Mucosa of stomach (tissue), 1 donor: Measurements from ENCODE around the gene CLCN7.

ENCODE experiments used
- H3K27me3 ChIP-seq: one replicate; pipeline ENCODE4 v1.7.0; 2013; ENCODE audit warnings: mild to moderate bottlenecking, low read length; ENCODE audit not compliant: control insufficient read depth, insufficient read depth
- H3K36me3 ChIP-seq: one replicate; pipeline ENCODE4 v1.7.0; 2013; ENCODE audit warnings: low read length; ENCODE audit not compliant: control insufficient read depth, insufficient read depth
- H3K4me1 ChIP-seq: one replicate; pipeline ENCODE4 v1.7.0; 2013; ENCODE audit warnings: mild to moderate bottlenecking, low read length; ENCODE audit not compliant: control insufficient read depth, insufficient read depth
- H3K4me3 ChIP-seq: one replicate; pipeline ENCODE4 v1.7.0; 2013; ENCODE audit warnings: low read length
- H3K9ac ChIP-seq: one replicate; pipeline ENCODE4 v1.7.0; 2013; ENCODE audit warnings: mild to moderate bottlenecking, low read length, moderate library complexity
- H3K9me3 ChIP-seq: one replicate; pipeline ENCODE4 v1.7.0; 2013; ENCODE audit warnings: mild to moderate bottlenecking, low read length, moderate library complexity; ENCODE audit not compliant: control insufficient read depth
- donor health status: Pancreatic carcinoma.

The CLCN7 gene

DNA sequence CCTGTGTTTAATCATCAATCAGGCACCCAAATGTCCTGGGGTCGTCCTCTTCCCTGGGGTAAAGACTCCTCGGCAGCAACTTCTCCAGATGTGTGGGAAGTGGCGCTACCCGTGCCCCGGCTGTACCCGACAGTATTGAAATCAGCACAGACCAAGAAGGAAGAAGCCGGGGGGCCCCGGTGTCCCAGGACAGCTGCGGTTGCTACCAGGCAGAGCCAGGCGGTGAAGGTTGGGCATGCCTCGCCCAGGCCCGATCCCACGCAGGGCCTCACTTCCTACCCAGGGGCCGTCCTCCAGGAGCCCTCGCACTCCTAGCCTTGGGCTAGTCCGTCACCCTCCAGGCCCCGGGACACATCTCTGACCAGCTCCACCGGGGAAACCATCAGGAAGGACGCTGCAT lies 21.5 kb downstream of the CLCN7 start:
- Histone ChIP-seq H3K4me3 (no peak overlapping the region), H3K27me3 (no peaks in the 10 kb centered on the region), H3K36me3 (no peaks in the 10 kb centered on the region), H3K4me1 (no peaks in the 10 kb centered on the region), H3K9ac (no peak overlapping the region), H3K9me3 (no peaks in the 10 kb centered on the region)

DNA sequence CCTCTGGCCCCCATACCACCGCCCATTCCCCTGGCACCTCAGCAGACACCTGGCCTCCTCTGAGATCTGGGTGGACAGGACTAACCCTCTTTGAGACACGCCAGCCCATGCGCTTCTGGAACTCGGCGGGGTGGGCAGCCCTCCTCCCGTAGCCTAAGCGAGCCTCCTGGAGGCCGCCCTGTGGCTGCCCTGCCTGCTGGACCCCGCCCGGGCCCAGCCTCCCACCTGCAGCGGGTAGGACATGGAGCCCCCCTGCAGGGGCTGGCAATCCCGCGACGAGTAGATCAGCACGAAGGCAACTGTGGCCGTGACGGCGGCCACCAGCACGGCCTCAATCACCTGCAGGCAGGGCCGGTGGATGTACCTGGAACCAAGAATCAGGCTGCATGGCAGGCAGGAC lies 22.3 kb downstream of the CLCN7 start:
- no peak overlapping the region for H3K9ac ChIP-seq
- no peaks in the 10 kb centered on the region for H3K9me3 ChIP-seq
- no peaks in the 10 kb centered on the region for H3K27me3 ChIP-seq
- H3K36me3 ChIP-seq = no peaks in the 10 kb centered on the region
- no peaks in the 10 kb centered on the region for H3K4me1 ChIP-seq
- no peak overlapping the region for H3K4me3 ChIP-seq

DNA sequence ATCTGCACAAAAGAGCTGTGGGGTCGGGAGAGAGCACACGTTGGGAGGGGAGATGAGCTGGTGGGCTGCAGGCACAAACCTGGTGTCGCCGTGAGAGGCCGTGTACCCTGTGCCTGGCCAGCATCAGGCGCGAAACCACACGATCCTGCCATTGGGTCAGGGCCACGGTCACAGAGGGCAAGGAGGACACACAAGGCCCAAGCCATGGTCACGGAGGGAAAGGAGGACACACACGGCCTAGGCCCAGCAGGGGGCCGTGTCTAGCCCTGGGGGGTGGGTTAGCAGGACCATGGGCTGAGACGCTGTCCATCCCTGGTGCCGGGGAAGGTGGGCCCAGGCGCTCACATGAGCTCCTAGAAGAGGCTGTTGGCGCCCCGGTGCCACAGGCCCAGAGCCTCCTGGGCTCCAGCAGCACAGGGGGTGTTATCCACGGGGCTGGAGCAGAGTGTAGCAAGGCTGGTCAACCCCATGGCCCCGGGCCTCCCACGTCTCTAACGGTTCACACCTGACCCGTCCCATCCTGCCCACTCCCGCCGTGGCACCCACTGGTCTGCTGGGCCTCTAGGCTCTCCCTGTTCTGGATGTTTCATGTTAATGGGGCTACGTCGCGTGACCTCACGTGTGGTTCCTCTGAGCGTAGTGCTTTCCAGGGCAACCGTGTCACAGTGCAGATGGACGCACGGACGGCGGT lies 23.0 kb downstream of the CLCN7 start:
- H3K9ac ChIP-seq = no peak overlapping the region
- no peaks in the 10 kb centered on the region for H3K36me3 ChIP-seq

DNA sequence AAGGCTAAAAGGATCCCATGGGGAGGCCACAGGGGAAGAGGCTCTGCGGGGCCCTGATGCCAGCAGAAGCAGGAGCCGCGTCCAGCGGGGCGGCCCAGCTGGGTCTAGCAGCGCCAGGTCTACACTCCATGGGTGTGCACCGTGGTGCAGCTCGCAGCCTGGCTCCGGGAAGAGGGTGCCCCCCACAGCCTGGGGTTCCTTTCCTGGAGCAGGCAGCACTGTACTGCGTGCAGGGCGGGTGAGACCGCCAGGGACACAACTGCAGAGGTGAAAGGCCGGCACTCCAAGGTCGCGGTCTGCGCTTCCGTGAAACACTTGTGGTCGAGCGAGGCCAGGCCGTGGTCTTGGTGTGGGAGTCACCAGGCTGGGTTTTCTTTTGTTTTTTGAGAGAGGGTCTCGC lies 24.0 kb downstream of the CLCN7 start:
- Histone ChIP-seq H3K36me3 (no peaks in the 10 kb centered on the region), H3K4me3 (no peak overlapping the region), H3K27me3 (no peaks in the 10 kb centered on the region), H3K9me3 (no peaks in the 10 kb centered on the region), H3K4me1 (no peaks in the 10 kb centered on the region), H3K9ac (no peak overlapping the region)

More for the DNA sequence above, 23.0 kb downstream of the CLCN7 start:
- Histone ChIP-seq H3K9me3 (no peaks in the 10 kb centered on the region), H3K4me1 (no peaks in the 10 kb centered on the region), H3K4me3 (no peak overlapping the region), H3K27me3 (no peaks in the 10 kb centered on the region)

DNA sequence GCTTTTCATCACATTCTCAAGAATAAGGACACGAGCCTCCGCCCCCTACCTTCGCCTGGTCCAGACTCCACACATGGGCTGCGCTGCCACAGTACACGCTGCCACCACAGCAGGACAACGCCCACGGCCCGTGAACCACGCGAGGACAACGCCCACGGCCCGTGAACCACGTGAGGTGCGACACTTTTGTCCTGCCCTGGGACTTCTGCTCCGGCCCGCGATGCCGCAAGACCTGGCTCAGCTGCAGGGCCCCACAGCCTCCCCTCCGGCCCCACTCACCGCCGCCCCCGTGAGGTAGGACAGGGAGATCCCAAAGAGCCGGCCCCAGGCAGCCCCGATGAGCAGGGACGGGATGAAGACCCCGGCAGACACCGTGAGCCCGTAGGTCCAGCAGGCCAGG lies 24.6 kb downstream of the CLCN7 start:
- H3K4me1 ChIP-seq = no peaks in the 10 kb centered on the region
- no peak overlapping the region for H3K9ac ChIP-seq
- no peaks in the 10 kb centered on the region for H3K36me3 ChIP-seq
- no peaks in the 10 kb centered on the region for H3K9me3 ChIP-seq
- H3K4me3 ChIP-seq = no peak overlapping the region
- no peaks in the 10 kb centered on the region for H3K27me3 ChIP-seq

DNA sequence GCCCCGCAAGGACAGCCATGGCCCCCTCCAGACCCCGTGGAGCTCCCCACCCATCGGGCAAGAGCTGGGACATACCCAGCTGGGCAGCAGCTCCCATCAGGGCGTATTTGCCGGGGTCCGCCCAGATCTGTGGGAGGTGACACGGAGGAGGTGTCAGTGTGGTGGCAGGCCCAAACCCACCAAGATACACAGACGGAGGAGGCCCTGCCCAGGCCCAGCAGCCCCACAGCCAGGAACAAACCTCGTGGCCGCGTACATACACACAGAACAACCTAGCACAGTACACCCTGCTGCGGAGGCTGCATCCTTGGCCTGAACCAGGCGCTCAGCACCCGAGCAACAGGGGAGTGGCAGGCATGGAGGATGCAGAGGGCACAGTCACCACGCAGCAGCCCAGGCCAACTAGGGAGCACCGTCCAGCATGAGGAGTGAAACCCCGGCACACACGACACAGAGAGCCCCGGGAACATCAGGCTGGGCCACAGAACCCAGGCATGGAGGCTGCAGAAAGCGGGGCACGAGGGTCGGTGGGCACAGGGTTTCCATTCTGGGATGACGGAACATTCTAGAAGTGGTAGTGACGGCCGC lies 25.5 kb downstream of the CLCN7 start:
- Histone ChIP-seq H3K9me3 (no peaks in the 10 kb centered on the region), H3K9ac (no peak overlapping the region), H3K36me3 (no peaks in the 10 kb centered on the region), H3K27me3 (no peaks in the 10 kb centered on the region), H3K4me3 (no peak overlapping the region), H3K4me1 (no peaks in the 10 kb centered on the region)

DNA sequence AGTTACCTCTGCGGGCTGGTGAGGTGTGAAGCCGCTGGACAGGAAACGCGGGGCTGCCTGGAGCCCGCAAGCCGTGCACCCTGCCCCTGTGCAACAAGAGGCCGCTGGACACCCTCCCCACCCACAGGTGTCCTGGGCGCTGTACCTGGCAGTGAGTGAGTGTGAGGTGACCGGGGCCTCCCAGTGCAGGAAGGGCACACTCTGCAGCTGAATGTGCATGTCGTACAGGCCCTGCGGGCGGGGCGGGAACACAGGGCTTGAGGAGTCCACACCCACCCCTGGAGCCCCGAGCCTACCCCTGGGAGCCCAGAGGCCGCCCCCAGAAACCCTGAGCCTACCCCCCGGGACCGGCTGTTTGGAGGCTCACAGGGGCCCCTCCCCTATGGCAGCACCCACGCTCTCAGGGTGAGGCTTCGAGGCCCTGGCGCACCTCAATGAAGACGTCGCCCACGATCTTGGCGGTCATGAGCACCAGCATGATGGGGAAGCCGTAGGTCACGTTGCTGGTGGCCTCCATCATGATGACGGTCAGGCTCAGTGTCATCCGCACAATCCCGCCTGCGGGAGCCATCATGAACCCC lies 26.2 kb downstream of the CLCN7 start:
- no peak overlapping the region for H3K4me3 ChIP-seq
- no peak overlapping the region for H3K9ac ChIP-seq
- H3K4me1 ChIP-seq = no peaks in the 10 kb centered on the region
- no peaks in the 10 kb centered on the region for H3K36me3 ChIP-seq
- H3K9me3 ChIP-seq = no peaks in the 10 kb centered on the region
- no peaks in the 10 kb centered on the region for H3K27me3 ChIP-seq

DNA sequence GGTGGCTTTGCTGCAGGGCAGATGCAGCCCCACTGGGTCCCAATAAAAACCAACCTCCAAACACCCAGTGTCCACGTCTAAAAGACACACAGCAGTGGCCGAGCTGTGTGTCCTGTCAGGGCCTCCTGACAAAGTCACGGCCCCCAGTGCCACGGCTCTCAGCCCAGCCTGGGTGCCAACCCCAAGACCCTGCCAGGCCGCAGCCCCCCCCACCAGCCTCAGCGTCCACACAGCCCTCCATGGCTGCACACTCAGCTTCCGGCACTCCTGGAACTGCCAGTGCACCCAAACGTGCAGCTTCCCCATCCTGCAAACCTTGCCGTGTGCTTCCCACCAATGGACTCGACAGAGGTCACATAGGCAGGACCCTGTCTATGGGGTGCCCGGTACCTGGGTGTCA lies 26.9 kb downstream of the CLCN7 start:
- no peak overlapping the region for H3K9ac ChIP-seq
- no peaks in the 10 kb centered on the region for H3K36me3 ChIP-seq
- no peaks in the 10 kb centered on the region for H3K9me3 ChIP-seq
- no peaks in the 10 kb centered on the region for H3K27me3 ChIP-seq
- no peaks in the 10 kb centered on the region for H3K4me1 ChIP-seq
- no peak overlapping the region for H3K4me3 ChIP-seq

DNA sequence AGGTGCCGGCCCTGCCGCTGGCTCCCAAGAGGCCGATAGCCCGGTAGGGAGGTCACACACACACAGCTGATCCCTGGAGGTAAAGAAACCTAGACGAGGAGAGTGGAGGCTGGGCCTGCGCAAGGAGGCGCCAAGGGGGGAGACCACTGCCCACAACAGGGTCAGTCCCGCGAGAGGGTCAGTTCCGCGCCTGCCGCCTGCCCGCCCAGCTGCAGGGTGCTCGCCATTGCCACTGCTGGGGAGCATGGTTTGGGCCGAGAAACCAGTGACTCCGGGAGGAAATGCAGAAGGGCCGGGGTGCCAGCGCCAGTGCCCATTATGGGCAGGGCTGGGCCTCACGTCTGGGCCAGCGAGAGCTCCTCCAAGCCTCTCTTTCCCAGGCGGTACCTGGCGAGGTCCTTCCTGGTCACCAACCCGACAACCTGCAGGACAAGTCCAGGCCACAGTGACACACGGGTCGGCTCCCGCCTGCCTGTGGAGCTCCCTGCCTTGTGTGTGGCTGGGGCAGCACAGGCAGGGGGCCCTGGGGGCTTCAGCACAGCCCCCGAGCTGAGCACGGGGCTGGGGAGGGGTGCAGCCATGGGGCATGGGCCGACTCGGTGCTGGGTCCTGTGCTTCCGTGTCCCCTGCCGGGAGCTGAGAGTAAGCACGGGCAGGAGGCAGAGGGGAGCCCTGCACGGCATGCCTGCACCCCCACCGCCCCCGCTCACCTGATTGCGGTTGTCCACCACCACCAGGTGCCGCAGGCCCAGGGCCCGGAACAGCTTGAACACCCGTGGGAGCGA lies 28.3 kb downstream of the CLCN7 start:
- Histone ChIP-seq H3K4me1 (no peaks in the 10 kb centered on the region), H3K9ac (no peak overlapping the region), H3K36me3 (no peaks in the 10 kb centered on the region), H3K4me3 (no peak overlapping the region), H3K27me3 (no peaks in the 10 kb centered on the region), H3K9me3 (no peaks in the 10 kb centered on the region)

DNA sequence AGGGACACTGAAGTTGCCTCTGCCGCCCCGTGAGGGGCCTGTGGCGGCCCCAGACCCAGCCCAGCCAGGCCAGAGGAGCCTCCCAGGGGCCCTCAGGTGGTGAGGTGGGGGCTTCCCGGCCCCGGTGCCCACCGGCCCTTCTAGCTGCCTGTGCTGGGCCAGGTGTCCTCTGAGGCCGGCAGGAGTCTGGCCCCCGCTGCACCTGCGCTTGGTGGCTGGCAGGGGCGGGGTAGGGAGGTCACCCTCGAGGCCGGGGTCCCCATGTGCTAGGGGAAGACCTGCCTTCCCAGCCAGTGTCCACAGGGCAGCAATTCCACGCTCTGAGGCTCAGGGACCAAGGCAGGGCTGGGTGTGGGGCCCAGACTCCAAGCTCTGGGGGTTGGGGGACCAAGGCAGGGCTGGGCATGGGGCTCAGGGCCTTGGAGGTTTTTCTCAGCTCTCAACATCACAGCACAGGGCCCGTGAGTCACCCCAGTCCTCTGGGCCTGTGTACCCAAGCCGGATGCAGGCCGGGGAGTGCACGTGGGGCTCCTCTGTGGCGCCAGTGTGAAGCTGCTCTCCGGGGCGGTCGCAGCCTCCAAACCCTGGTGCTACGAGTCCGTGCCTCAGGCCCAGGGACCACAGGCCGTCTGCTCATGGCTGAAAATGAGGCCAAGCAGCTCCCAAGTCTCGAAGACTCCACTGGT lies 29.2 kb downstream of the CLCN7 start:
- Histone ChIP-seq H3K27me3 (no peaks in the 10 kb centered on the region), H3K9ac (no peak overlapping the region), H3K9me3 (no peaks in the 10 kb centered on the region), H3K4me1 (no peaks in the 10 kb centered on the region), H3K4me3 (no peak overlapping the region), H3K36me3 (no peaks in the 10 kb centered on the region)

DNA sequence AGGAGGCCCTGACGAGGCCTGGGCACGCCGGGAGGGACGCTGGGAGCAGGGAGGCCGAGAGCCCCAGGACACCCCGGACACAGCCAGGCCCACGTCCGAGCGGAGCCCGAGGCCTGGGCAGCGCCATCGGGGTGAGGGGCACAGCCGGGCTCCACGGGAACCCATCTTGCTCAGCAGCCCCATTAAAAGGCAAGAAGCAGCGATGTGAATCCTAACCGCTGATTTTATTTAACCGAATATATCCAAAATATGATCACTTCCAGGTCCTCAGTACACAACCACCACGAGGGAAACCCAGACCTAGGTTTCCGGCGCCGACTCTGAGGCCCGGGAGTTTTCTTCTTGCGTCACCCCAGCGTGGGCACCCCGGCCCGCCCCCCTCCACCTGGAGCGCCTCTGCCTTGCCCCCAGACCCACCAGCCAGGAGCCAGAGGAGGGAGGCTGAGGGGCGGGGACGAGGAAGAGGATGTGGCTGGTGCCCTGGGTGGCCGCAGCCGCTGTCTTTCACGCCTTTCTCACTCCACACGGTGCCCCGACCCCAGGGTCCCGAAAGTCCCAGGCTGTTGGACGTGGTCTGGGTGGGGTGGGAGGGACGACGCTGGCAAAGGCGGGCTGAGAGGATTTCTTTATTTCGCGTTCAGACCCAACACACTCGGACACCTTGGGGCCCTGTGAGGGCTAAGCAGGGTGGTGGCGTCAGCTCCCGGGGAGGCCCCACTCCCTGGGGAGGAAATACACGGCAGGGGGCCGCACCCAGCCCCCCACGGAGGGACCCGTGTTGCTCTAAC lies 29.9 kb downstream of the CLCN7 start:
- Histone ChIP-seq H3K4me3 (no peak overlapping the region), H3K4me1 (no peaks in the 10 kb centered on the region), H3K36me3 (no peaks in the 10 kb centered on the region), H3K9me3 (no peaks in the 10 kb centered on the region), H3K27me3 (no peaks in the 10 kb centered on the region), H3K9ac (no peak overlapping the region)
